Activated CD4-positive, alpha-beta T cell treated with anti-CD3 and anti-CD28 coated beads for 36 hours (primary cell): ENCODE measurements around the gene FNIP2. TPM values are rescaled to one million over a fixed set of nuclear protein-coding genes. Genes with fewer than 3 reads are reported as not detected.
"Not testable (repeated sequence)": the region's sequence is repeated elsewhere in the genome, so short reads cannot be mapped to it uniquely, and the experiment has no call there.

ENCODE experiments used
- ATAC-seq: fragments of 200-7000 bp; cut with Tn5 transposase; one replicate; pipeline ENCODE4 v1.10.0; 2021; ENCODE audit warnings: mild to moderate bottlenecking, moderate library complexity
- CTCF ChIA-PET: fragments of 350-600 bp; sonication (Branson Sonifier 250); formaldehyde crosslinking; loops from one replicate; lab custom pipeline; 2021; ENCODE audit warnings: antibody characterized with exemption; lab: Charles Lee
- POLR2A ChIA-PET: fragments of 350-600 bp; sonication (Branson Sonifier 250); formaldehyde crosslinking; loops from one replicate; lab custom pipeline; 2021; ENCODE audit warnings: antibody characterized with exemption, inconsistent platforms; lab: Charles Lee
- DNase-seq: peaks from one replicate; pipeline ENCODE4 v3.0.0-alpha.2; 2020
- H3K27ac Mint-ChIP-seq: one replicate; pipeline ENCODE4 v1.8.0; 2021; ENCODE audit warnings: mixed read lengths
- H3K27me3 Mint-ChIP-seq: one replicate; pipeline ENCODE4 v1.8.0; 2021; ENCODE audit warnings: mixed read lengths
- H3K36me3 Mint-ChIP-seq: one replicate; pipeline ENCODE4 v1.8.0; 2021; ENCODE audit warnings: low read depth, mixed read lengths
- H3K4me1 Mint-ChIP-seq: one replicate; pipeline ENCODE4 v1.8.0; 2021; ENCODE audit warnings: mixed read lengths
- H3K4me3 Mint-ChIP-seq: one replicate; pipeline ENCODE4 v1.8.0; 2021; ENCODE audit warnings: mild to moderate bottlenecking, moderate library complexity, mixed read lengths
- H3K9me3 Mint-ChIP-seq: one replicate; pipeline ENCODE4 v1.8.0; 2021; ENCODE audit warnings: low read depth, mixed read lengths
- intact Hi-C, 2 experiments: fragments of 100-400 bp; cut with DNase I in 1 of 2; cut with micrococcal nuclease in 1 of 2; formaldehyde crosslinking; loops; one replicate each; pipeline versions ENCODE4 v1.14.2 to v1.15.1; 2022 to 2024; cut with DNase I, micrococcal nuclease
- total RNA-seq, 2 experiments: library from RNA; stranded (reverse); gene quantifications; one replicate each; pipeline ENCODE4 v1.2.3, GENCODE V29; 2021

The FNIP2 gene
- total RNA-seq, 2 experiments from 2014 or later: 11.6 to 13.0 TPM

DNA sequence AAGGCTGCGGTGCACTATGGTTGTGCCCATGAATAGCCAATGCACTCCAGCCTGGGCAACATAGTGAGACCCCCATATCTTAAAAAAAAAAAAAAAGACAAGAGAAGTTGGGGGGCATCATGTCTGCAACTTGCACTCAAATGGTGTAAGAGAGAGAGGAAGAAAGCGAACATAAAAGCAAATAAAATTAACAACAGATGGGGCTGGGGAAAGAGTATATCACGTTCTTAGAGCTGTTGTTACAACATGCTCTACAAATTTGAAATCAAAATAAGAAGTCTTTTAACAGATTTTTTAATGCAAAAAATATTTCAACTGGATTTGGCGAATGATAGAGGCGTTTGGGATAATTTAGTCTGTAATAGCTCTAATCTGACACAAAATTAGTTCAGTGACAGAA, 144.9 kb downstream of the FNIP2 start:
- no peak for DNase-seq
- ChIA-PET POLR2A (no interaction called here), CTCF (interaction anchor here (0.8 kb wide), 1 partner anchor 9 kb away, joined by 3 read pairs; no protein-coding TSS in a partner anchor)
- ATAC-seq: no peak
- intact Hi-C loops: no loop called here
- Mint-ChIP-seq H3K27me3 (no peaks in the 10 kb centered on the region), H3K36me3 (no peaks in the 10 kb centered on the region), H3K27ac (no peak overlapping the region), H3K9me3 (no peaks in the 10 kb centered on the region), H3K4me3 (no peak overlapping the region), H3K4me1 (peaks cover 4% of the 10 kb centered on the region)

DNA sequence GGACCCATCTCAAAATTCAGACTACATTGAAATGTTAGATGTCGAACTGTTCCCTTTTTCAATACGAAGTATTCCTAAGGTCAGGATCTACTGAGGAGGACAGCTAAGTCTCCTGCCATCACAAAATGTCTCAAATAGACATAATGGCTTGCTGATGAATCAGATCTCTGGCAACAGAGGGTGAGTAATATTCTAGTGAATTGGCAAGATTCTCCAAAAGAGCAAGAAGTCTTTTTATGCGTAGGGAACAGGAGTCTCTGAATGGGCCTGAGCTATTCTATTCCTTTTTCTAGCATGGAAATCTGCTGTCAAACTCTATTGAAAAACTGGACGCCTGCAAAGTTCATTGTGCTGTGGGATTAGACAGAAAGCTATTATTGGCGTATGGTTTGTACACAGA, 145.4 kb downstream of the FNIP2 start:
- Mint-ChIP-seq H3K36me3 (no peaks in the 10 kb centered on the region), H3K27me3 (no peaks in the 10 kb centered on the region)
- CTCF ChIA-PET: interaction anchor here (0.8 kb wide), 1 partner anchor 10 kb away, joined by 3 read pairs; no protein-coding TSS in a partner anchor

GRCh38 chr4:158915683-158916241, 146.9 kb downstream of the FNIP2 start:
- H3K4me3 Mint-ChIP-seq: no peak overlapping the region
- DNase-seq (no peak), ATAC-seq (no peak)
- no peaks in the 10 kb centered on the region for H3K36me3 Mint-ChIP-seq
- H3K27ac Mint-ChIP-seq: no peak overlapping the region
- POLR2A ChIA-PET: no interaction called here
- H3K4me1 Mint-ChIP-seq: peaks cover 4% of the 10 kb centered on the region
- CTCF ChIA-PET: no interaction called here
- intact Hi-C loops: no loop called here
- peaks cover 2% of the 10 kb centered on the region for H3K9me3 Mint-ChIP-seq
- no peaks in the 10 kb centered on the region for H3K27me3 Mint-ChIP-seq

More for the DNA sequence above, 145.4 kb downstream of the FNIP2 start:
- ATAC-seq: no peak
- intact Hi-C loops: no loop called here
- DNase-seq: no peak
- Mint-ChIP-seq H3K9me3 (no peaks in the 10 kb centered on the region), H3K4me3 (no peak overlapping the region), H3K4me1 (peaks cover 4% of the 10 kb centered on the region), H3K27ac (no peak overlapping the region)
- POLR2A ChIA-PET: no interaction called here

- CTCF ChIA-PET: interaction anchor here (0.6 kb wide), 1 partner anchor 129 kb away, joined by 3 read pairs; no protein-coding TSS in a partner anchor
- H3K4me3 Mint-ChIP-seq, DNase-seq, POLR2A ChIA-PET, H3K27ac Mint-ChIP-seq, H3K36me3 Mint-ChIP-seq, H3K4me1 Mint-ChIP-seq, ATAC-seq, H3K27me3 Mint-ChIP-seq, intact Hi-C loops: not testable (repeated sequence)
- H3K9me3 Mint-ChIP-seq: peaks cover 13% of the 10 kb centered on the region
Measured at GRCh38 chr4:158920452-158920996, 151.7 kb downstream of the FNIP2 start.

- H3K27me3 Mint-ChIP-seq, intact Hi-C loops, DNase-seq, POLR2A ChIA-PET, H3K9me3 Mint-ChIP-seq, H3K4me3 Mint-ChIP-seq, H3K27ac Mint-ChIP-seq, H3K36me3 Mint-ChIP-seq, ATAC-seq: not testable (repeated sequence)
- H3K4me1 Mint-ChIP-seq: peaks cover 13% of the 10 kb centered on the region
- CTCF ChIA-PET: interaction anchor here (0.6 kb wide), 1 partner anchor 193 kb away, joined by 3 read pairs; no protein-coding TSS in a partner anchor
Measured at GRCh38 chr4:158927774-158928173, 158.9 kb downstream of the FNIP2 start.

DNA sequence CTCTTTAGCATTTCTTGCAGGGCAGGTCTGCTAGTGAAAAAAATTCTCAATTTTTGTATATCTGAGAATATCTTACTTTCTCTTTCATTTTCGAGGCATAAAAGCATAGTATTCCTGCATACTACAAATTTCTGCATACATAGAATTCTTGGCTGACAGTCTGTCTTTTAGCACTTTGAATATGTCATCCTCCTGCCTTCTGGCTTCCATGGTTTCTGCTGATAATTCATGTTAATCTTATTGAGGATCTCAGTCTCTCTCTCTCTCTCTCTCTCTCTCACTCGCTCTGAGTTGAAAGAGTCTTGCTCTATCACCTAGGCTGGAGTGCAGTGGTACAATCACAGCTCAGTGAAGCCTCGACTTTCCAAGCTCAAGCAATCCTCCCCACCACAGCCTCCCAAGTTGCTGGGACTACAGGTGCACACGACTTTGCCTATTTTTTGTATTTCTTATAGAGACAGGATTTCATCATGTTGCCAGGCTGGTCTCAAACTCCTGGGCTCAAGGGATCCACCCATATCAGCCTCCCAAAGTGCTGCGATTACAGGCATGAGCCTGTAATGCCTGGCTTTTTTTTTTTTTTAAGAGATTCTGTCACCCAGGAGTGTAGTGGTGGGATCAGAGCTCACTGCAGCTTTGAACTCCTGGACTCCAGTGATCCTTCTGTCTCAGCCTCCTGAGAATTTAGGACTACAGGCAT, 161.3 kb downstream of the FNIP2 start:
- peaks cover 13% of the 10 kb centered on the region for H3K4me1 Mint-ChIP-seq
- no peaks in the 10 kb centered on the region for H3K36me3 Mint-ChIP-seq
- DNase-seq (no peak), ATAC-seq (no peak)
- no peaks in the 10 kb centered on the region for H3K27me3 Mint-ChIP-seq
- no peak overlapping the region for H3K27ac Mint-ChIP-seq
- H3K4me3 Mint-ChIP-seq: peak overlapping the region; percentile 20
- H3K9me3 Mint-ChIP-seq: no peaks in the 10 kb centered on the region
- ChIA-PET POLR2A (no interaction called here), CTCF (interaction anchor here (0.7 to 1.6 kb wide), 2 partner anchors 73 to 446 kb away, joined by 3 to 5 read pairs; no protein-coding TSS in a partner anchor)
- intact Hi-C loops: no loop called here

GRCh38 chr4:158930639-158930972, 161.8 kb downstream of the FNIP2 start:
- Mint-ChIP-seq H3K27ac (no peak overlapping the region), H3K36me3 (no peaks in the 10 kb centered on the region), H3K4me3 (no peak overlapping the region), H3K9me3 (no peaks in the 10 kb centered on the region), H3K27me3 (no peaks in the 10 kb centered on the region), H3K4me1 (peaks cover 13% of the 10 kb centered on the region)
- intact Hi-C loops: no loop called here
- DNase-seq: no peak
- ChIA-PET CTCF (interaction anchor here (0.7 to 1.6 kb wide), 2 partner anchors 73 to 446 kb away, joined by 3 to 5 read pairs; no protein-coding TSS in a partner anchor), POLR2A (no interaction called here)
- ATAC-seq: peak; percentile 36

GRCh38 chr4:158933236-158933635, 164.4 kb downstream of the FNIP2 start:
- POLR2A ChIA-PET: no interaction called here
- Mint-ChIP-seq H3K9me3 (no peaks in the 10 kb centered on the region), H3K36me3 (no peaks in the 10 kb centered on the region), H3K27ac (no peak overlapping the region), H3K4me3 (no peak overlapping the region), H3K27me3 (peaks cover 6% of the 10 kb centered on the region), H3K4me1 (peaks cover 13% of the 10 kb centered on the region)
- CTCF ChIA-PET: interaction anchor here (0.6 kb wide), 2 partner anchors 105 to 545 kb away, joined by 3 read pairs; no protein-coding TSS in a partner anchor
- intact Hi-C loops: no loop called here
- DNase-seq (no peak), ATAC-seq (no peak)

DNA sequence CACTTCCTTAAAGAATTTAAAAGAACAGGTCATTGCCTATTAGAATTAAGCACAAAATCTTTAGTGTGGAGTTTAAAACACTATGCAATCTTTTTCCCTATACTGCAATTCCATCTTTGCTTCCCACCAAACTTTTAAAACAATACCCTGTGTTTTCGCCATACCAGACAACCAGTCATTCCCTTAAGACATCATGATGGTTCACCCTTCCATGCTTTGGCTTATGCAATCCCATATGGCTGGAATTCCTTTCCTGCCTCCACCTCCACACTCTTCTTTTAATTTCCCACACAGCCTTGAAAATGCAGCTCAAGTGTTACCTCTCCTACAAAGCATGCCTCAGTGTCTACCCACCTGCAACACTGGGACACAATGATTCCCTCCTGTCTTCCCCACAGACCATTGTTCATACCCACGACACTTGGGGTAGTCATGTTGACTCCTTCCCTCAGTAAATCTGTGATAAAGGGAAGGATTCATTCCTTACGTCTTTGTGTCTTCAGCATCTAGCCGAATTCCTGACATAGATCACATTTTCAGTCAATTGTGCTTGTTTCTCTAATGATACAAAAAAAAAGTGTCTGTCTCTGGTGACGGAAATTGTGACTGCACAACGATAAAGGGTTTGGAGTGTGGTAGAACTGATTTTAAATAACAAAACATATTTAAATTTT, 166.3 kb downstream of the FNIP2 start:
- ChIA-PET CTCF (no interaction called here), POLR2A (no interaction called here)
- H3K4me1 Mint-ChIP-seq: peaks cover 8% of the 10 kb centered on the region
- DNase-seq (no peak), ATAC-seq (no peak)
- no peak overlapping the region for H3K4me3 Mint-ChIP-seq
- peaks cover 6% of the 10 kb centered on the region for H3K27me3 Mint-ChIP-seq
- no peaks in the 10 kb centered on the region for H3K9me3 Mint-ChIP-seq
- intact Hi-C loops: no loop called here
- no peak overlapping the region for H3K27ac Mint-ChIP-seq
- H3K36me3 Mint-ChIP-seq: no peaks in the 10 kb centered on the region

DNA sequence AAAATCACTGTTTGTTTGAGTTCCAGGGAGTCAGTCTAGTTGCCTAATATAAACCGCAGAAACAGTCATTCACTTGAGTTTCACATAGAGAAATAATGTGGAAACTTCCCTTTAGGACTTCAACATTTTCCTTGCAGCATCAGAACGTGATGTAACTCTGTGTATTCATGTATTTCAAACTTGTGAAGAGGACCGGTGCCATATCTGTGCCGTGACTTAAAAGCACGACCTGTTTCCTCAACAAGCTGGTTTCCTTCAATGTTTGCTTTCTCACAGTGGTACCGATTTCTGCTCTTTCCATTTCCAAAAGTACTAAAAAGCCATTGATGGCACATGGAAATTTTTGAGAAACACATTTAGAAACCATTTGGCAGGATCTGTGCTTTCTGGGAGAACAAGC, 167.4 kb downstream of the FNIP2 start:
- ChIA-PET CTCF (no interaction called here), POLR2A (no interaction called here)
- Mint-ChIP-seq H3K9me3 (no peaks in the 10 kb centered on the region), H3K4me1 (no peaks in the 10 kb centered on the region), H3K4me3 (no peak overlapping the region), H3K27me3 (peaks cover 6% of the 10 kb centered on the region), H3K36me3 (no peaks in the 10 kb centered on the region), H3K27ac (no peak overlapping the region)
- ATAC-seq (no peak), DNase-seq (no peak)
- intact Hi-C loops: no loop called here

DNA sequence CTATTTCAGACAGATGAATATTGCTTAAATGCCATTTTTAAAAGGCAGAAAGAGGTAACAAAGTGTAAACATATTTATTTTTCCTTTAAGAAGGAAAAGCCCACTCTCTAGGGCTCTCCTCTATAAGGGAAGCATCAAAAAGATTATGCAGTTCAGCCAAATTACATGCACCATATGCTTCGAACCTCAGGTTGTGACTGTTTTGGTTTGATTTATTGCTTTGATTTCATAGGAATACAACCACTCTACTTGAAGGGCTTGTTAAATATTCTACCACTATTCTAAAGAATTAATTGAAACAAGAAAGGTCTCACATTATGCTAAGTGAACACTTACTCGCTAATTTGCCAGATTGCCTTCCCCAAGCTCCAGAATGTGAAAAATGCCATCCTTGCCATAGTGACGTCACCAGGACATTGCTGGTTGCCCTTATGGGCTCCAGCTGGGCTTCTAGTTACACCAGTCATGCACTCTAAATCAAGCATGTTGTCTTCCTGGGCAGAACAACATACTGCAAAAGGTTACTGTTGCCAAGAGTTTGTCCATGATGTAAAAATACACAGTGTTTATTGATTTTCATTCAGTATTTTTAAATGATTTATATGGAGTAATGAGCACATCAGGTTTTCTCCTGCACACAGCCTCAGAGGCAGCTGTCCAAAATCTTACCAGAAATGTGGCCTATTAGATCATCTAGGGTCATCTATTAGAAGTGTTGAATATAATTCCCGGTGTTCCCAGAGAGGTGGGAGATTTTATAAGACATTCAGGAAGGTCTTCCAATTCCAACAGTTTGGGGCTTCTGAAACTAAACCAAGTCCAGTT, 169.6 kb downstream of the FNIP2 start:
- DNase-seq (no peak), ATAC-seq (no peak)
- no peak overlapping the region for H3K4me3 Mint-ChIP-seq
- ChIA-PET POLR2A (no interaction called here), CTCF (no interaction called here)
- H3K4me1 Mint-ChIP-seq: no peaks in the 10 kb centered on the region
- H3K9me3 Mint-ChIP-seq: no peaks in the 10 kb centered on the region
- H3K27ac Mint-ChIP-seq: no peak overlapping the region
- intact Hi-C loops: no loop called here
- H3K27me3 Mint-ChIP-seq: peaks cover 6% of the 10 kb centered on the region
- no peaks in the 10 kb centered on the region for H3K36me3 Mint-ChIP-seq
